DMS79 (cell line): Measurements from ENCODE around the gene PIM3.

Experiments
- DNase-seq: peaks from one replicate; lab custom pipeline; 2025; lab: John Stamatoyannopoulos, UW

Gene PIM3

DNA sequence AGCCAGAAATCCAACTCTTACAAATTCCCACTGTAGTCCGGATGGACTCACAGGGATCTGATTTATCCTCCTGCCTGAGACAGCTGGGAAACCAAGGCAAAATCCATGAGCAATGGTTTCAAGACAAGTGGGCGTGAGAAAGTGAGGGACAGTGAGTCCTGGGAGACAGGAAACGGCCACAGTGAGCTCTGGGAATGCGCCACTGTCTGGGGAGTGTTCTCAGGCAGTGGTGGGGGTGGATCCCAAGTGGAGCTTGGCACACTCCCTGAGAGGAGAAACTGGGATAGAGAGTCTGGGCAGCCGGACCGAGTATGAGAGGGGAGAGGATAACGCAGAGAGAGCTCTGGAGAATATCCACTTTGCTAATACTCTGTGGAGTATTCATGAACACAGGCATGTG is 42.2 kb downstream of the PIM3 start:
- no peak for DNase-seq

- no peak for DNase-seq
Measured at GRCh38 chr22:50004918-50005317, 44.3 kb downstream of the PIM3 start.

GRCh38 chr22:50007057-50007511 is 46.5 kb downstream of the PIM3 start:
- no peak for DNase-seq

GRCh38 chr22:50008151-50009040 is 47.8 kb downstream of the PIM3 start:
- DNase-seq, result peak; percentile 69

- no peak for DNase-seq
Measured at GRCh38 chr22:50009251-50009650, 48.7 kb downstream of the PIM3 start.

GRCh38 chr22:50009765-50010675 is 49.4 kb downstream of the PIM3 start:
- DNase-seq, result no peak

DNA sequence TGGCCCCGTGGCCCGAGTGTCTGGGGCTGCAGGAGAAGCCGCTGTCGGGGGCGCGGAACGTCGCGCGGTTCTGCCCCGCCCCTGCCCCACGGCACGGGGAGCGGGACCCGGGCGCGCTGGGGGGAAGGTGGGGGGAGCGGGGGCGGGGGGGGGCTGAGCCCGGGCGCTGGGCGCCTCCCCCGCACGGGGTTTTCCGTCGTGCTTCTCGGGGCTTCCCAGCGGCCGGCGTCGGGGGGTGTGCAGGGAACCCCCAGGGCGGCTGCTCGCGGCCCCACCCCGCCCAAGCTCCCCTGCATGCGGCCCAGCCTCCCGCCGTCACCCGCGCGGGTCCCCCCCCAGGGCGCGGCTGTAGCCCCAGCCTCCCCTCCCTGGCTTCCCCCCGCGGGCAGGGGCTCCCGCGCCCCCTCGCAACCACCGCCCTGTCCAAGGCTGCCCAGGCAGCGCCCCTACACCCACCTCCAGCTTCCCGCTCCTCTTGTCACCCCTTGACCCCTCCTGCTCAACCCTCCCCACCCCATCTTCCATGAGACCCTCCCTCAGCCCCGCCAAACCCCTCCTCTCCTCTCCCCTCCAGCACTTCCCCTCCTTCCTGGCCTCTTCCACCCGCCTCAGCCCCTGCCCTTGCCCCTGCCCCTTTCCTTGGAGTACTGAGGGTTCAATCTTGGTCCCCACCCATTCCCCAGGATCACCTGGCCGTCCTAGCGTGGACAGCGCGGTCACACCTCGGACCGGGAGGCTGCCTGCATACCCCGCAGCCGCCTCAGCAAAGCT is 50.3 kb downstream of the PIM3 start:
- DNase-seq, result no peak

DNA sequence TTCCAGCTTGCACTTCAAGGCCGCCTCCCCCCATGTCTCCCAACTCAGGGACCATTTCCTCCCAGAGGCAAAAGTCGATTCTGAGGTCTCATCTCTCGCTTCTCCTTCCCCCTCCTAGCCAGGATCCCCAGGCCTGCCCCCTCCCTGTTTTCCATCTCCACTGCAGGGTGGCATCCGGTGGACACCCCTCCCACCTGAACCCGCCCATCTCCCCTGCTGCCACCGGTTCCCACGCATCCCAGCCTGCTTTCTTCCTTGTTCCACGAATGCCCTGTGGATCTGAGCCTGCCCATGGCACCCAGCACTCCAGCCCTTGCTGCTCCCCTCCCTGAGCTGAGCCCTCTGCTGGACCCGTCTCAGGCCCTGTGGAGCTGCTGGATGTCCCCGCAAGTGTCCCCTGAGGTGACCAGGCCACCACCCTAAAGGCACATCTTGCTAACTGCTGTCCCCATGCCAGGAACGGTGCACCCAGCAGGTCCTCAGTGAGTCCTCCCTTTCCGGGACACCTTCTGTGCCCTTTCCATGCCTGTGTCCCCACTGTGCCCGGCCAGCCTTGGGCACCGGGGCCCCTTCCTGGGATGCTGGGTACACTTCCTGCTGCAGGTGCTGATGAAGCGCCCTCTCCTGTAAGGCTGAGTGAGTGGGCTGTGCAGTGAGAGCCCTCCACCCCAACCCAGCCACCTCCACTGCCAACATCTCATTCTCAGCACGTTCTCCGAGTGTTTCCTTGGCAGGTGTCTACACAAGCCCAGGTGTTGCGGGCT is 51.1 kb downstream of the PIM3 start:
- DNase-seq, result peak; percentile 66

GRCh38 chr22:50012211-50013181 is 51.9 kb downstream of the PIM3 start, which contains the start of gene IL17REL:
Gene IL17REL, minus strand, starts transcription at chr22:50012765. Its CDS starts 119 bp downstream, at chr22:50012646.
- no peak for DNase-seq
